Ishikawa (cell line): ENCODE results near the gene RECK.

Experiments
- CEBPB ChIP-seq: IDR thresholded peaks from 2 replicates; pipeline ENCODE4 v1.6.1; 2012
- CREB1 ChIP-seq: IDR thresholded peaks from 2 replicates; pipeline ENCODE4 v1.6.1; 2012; ENCODE audit warnings: low read depth
- EGR1 ChIP-seq: IDR thresholded peaks from 2 replicates; pipeline ENCODE4 v1.6.1; 2012
- EP300 ChIP-seq: IDR thresholded peaks from 2 replicates; pipeline ENCODE4 v1.6.1; 2012; ENCODE audit warnings: borderline replicate concordance
- FOXM1 ChIP-seq: IDR thresholded peaks from 2 replicates; pipeline ENCODE4 v1.6.1; 2012; ENCODE audit warnings: low read depth, borderline replicate concordance
- RAD21 ChIP-seq: IDR thresholded peaks from 2 replicates; pipeline ENCODE4 v1.6.1; 2012; ENCODE audit warnings: low read depth
- TAF1 ChIP-seq: IDR thresholded peaks from 2 replicates; pipeline ENCODE4 v1.6.1; 2012; ENCODE audit warnings: low read depth, mild to moderate bottlenecking
- TCF12 ChIP-seq: IDR thresholded peaks from 2 replicates; pipeline ENCODE4 v1.6.1; 2012; ENCODE audit warnings: low read depth
- TEAD4 ChIP-seq: IDR thresholded peaks from 2 replicates; pipeline ENCODE4 v1.6.1; 2012
- YY1 ChIP-seq: IDR thresholded peaks from 2 replicates; pipeline ENCODE4 v1.6.1; 2012; ENCODE audit warnings: low read depth
- TF ChIP-seq, protein P1 (sequence below): IDR thresholded peaks from 2 replicates; pipeline ENCODE4 v1.6.1; 2012; ENCODE audit warnings: low read depth, mild to moderate bottlenecking
- TF ChIP-seq, protein P2 (sequence below): IDR thresholded peaks from 2 replicates; pipeline ENCODE4 v1.6.1; 2012
- TF ChIP-seq, protein P3 (sequence below): IDR thresholded peaks from 2 replicates; pipeline ENCODE4 v1.6.1; 2012

DNA sequence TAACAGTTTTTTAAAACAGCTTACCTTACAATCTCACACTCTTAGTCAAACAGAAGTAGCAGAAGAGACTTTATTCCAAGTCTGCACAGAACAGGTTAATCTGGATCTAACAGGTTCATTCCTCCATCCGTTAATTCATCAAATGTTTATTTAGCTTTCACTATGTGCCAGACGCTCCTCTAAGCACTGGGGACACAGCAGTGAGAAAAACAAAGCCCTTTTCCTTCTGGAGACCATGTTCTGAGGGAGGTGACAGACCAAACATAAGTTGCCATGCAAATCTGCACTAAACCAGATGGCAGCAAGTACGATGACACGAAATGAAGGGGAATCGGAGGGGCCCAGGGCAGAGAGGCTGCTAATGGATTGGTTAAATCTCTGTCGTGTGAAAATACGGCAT lies 82.8 kb downstream of the RECK start:
- TF ChIP-seq EGR1 (no peak), YY1 (no peak), EP300 (no peak), CEBPB (no peak), TCF12 (no peak), CREB1 (no peak), TEAD4 (no peak), FOXM1 (no peak), RAD21 (no peak), TAF1 (no peak)
- TF ChIP-seq, protein P1, sequence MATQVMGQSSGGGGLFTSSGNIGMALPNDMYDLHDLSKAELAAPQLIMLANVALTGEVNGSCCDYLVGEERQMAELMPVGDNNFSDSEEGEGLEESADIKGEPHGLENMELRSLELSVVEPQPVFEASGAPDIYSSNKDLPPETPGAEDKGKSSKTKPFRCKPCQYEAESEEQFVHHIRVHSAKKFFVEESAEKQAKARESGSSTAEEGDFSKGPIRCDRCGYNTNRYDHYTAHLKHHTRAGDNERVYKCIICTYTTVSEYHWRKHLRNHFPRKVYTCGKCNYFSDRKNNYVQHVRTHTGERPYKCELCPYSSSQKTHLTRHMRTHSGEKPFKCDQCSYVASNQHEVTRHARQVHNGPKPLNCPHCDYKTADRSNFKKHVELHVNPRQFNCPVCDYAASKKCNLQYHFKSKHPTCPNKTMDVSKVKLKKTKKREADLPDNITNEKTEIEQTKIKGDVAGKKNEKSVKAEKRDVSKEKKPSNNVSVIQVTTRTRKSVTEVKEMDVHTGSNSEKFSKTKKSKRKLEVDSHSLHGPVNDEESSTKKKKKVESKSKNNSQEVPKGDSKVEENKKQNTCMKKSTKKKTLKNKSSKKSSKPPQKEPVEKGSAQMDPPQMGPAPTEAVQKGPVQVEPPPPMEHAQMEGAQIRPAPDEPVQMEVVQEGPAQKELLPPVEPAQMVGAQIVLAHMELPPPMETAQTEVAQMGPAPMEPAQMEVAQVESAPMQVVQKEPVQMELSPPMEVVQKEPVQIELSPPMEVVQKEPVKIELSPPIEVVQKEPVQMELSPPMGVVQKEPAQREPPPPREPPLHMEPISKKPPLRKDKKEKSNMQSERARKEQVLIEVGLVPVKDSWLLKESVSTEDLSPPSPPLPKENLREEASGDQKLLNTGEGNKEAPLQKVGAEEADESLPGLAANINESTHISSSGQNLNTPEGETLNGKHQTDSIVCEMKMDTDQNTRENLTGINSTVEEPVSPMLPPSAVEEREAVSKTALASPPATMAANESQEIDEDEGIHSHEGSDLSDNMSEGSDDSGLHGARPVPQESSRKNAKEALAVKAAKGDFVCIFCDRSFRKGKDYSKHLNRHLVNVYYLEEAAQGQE: no peak
- TF ChIP-seq, protein P2, sequence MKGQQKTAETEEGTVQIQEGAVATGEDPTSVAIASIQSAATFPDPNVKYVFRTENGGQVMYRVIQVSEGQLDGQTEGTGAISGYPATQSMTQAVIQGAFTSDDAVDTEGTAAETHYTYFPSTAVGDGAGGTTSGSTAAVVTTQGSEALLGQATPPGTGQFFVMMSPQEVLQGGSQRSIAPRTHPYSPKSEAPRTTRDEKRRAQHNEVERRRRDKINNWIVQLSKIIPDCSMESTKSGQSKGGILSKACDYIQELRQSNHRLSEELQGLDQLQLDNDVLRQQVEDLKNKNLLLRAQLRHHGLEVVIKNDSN: no peak
- TF ChIP-seq, protein P3, sequence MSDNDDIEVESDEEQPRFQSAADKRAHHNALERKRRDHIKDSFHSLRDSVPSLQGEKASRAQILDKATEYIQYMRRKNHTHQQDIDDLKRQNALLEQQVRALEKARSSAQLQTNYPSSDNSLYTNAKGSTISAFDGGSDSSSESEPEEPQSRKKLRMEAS: no peak
